Gastrocnemius medialis (tissue), 4 donors: ENCODE results near the gene METRNL.

Source experiments
- POLR2A ChIP-seq, 2 donors: fragments of 450-650 bp; IDR thresholded peaks; one replicate each; pipeline ENCODE4 v1.6.1; 2017; ENCODE audit warnings: antibody characterized with exemption in 2 of 2, mild to moderate bottlenecking in 2 of 2, moderate library complexity in 2 of 2
- TF ChIP-seq, protein P1 (sequence below), 5 experiments: fragments of 450-650 bp in 3 of 5; fragments of 200-600 bp in 2 of 5; sonication (generic) in 2 of 5; IDR thresholded peaks in 4 of 5; conservative IDR thresholded peaks in 1 of 5; 1 replicate in 4 of 5; 2 replicates in 1 of 5; pipeline ENCODE4 v1.5.1; 2016 to 2019; ENCODE audit warnings: antibody characterized with exemption in 5 of 5, mild to moderate bottlenecking in 3 of 5, moderate library complexity in 3 of 5

DNA sequence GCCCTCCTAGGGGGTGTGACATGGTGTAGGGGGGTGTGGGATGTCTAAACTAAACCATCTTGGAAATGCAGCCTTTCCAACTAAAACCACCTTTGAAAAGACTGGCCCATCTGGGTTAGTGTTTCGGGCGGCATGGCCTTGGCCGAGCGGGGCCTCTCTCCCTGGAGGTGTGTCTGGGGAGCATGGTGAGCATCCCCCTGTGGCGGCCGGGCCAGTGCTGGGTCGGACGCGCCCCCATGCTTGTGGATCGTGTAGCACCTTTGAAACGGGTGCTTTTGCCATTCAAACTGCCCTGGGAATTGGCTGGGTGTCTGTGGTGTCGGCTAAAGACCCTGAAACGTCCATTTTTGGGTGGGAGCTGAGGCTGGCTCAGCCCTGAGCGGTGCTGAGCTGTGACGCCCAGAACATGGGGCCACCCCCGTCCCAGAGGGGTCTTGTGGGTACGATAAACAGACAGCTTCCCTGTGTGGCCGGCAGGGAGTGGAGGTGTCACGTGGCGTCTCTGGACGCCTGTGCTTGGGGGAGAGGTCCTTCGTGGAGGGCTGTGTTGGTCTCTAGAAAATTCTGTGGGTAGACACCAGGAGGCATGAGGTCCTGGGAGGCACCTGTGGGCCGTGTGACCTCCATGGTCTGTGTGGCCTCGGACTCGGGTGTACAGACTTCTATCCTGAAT lies 6.3 kb downstream of the METRNL start:
- TF ChIP-seq, protein P1, sequence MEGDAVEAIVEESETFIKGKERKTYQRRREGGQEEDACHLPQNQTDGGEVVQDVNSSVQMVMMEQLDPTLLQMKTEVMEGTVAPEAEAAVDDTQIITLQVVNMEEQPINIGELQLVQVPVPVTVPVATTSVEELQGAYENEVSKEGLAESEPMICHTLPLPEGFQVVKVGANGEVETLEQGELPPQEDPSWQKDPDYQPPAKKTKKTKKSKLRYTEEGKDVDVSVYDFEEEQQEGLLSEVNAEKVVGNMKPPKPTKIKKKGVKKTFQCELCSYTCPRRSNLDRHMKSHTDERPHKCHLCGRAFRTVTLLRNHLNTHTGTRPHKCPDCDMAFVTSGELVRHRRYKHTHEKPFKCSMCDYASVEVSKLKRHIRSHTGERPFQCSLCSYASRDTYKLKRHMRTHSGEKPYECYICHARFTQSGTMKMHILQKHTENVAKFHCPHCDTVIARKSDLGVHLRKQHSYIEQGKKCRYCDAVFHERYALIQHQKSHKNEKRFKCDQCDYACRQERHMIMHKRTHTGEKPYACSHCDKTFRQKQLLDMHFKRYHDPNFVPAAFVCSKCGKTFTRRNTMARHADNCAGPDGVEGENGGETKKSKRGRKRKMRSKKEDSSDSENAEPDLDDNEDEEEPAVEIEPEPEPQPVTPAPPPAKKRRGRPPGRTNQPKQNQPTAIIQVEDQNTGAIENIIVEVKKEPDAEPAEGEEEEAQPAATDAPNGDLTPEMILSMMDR (IDR thresholded peaks at IDR 0.05 in 4 of 5, conservative IDR thresholded peaks at IDR 0.05 in 1 of 5): no peak
- no peak for TF ChIP-seq POLR2A (IDR thresholded peaks at IDR 0.05)
